BE2C (cell line): Measurements from ENCODE around the gene CTDSP1.

Source experiments
- DNase-seq: peaks from one replicate; pipeline ENCODE4 v3.0.0-alpha.2; 2020
- H3K27me3 ChIP-seq: fragments of 250-450 bp; sonication (Bioruptor Pico); 2 replicates; pipeline ENCODE4 v1.5.1; 2020; ENCODE audit warnings: mild to moderate bottlenecking
- H3K36me3 ChIP-seq: fragments of 250-450 bp; sonication (Bioruptor Pico); 2 replicates; pipeline ENCODE4 v1.5.1; 2020; ENCODE audit warnings: mild to moderate bottlenecking
- H3K4me1 ChIP-seq: fragments of 250-450 bp; sonication (Bioruptor Pico); 2 replicates; pipeline ENCODE4 v1.5.1; 2020
- H3K4me3 ChIP-seq: 2 replicates; pipeline ENCODE4 v1.5.1; 2011; ENCODE audit warnings: low read depth, low read length
- H3K9me3 ChIP-seq: fragments of 250-450 bp; sonication (Bioruptor Pico); 2 replicates; pipeline ENCODE4 v1.5.1; 2020
- TF ChIP-seq, protein P1 (sequence below): IDR thresholded peaks from 2 replicates; pipeline ENCODE4 v1.5.1; 2012; ENCODE audit warnings: mild to moderate bottlenecking, low read depth, low read length

Gene CTDSP1

DNA sequence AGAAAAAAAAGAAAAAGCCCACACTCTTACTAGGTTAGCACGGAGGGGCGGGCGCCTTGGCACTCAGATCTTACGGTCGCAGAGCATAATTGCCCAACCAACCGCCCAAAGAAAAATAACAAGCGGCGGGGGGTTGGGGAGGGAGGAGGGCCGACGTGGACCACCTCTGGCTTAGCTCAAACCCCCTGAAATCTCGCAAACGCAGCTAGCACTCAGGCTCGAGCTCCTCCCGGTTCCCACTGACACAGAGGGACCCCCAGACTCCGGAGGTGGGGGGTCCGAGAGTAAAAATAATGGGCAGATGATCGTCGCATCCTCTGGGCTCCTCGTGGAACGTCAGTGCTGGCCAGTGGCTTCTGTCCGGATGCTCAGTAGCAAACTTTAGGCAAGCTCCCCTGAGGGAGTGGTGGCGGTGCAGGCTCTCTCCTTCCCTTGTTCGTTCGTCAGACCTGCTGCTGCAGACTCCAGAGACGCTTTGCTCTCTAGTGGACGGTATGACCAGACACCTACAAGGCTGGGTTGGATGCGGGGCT, 31.0 kb upstream of the CTDSP1 start:
- TF ChIP-seq, protein P1, sequence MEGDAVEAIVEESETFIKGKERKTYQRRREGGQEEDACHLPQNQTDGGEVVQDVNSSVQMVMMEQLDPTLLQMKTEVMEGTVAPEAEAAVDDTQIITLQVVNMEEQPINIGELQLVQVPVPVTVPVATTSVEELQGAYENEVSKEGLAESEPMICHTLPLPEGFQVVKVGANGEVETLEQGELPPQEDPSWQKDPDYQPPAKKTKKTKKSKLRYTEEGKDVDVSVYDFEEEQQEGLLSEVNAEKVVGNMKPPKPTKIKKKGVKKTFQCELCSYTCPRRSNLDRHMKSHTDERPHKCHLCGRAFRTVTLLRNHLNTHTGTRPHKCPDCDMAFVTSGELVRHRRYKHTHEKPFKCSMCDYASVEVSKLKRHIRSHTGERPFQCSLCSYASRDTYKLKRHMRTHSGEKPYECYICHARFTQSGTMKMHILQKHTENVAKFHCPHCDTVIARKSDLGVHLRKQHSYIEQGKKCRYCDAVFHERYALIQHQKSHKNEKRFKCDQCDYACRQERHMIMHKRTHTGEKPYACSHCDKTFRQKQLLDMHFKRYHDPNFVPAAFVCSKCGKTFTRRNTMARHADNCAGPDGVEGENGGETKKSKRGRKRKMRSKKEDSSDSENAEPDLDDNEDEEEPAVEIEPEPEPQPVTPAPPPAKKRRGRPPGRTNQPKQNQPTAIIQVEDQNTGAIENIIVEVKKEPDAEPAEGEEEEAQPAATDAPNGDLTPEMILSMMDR = no peak
- DNase-seq = no peak
- Histone ChIP-seq H3K9me3 (no peaks in the 10 kb centered on the region; the same call in 1 of the 2 replicates), H3K27me3 (no peaks in the 10 kb centered on the region), H3K4me1 (no peaks in the 10 kb centered on the region), H3K4me3 (no peak overlapping the region), H3K36me3 (no peaks in the 10 kb centered on the region)

DNA sequence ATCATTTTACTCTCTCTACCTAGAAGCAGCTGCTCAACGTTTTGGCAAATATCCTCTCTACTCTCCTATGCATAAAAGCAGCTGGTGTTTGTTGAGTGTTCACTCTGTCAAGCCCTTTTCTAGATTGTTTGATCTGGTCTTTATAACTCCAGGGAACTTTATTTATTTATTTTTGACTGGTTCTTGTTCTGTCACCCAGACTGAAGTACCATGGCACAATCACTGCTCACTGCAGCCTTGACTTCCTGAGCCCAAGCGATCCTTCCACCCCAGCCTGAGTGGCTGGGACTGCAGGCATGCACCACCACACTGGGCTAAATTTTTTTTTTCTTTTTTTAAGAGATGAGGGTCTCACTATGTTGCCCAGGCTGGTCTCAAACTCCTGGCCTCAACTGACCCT, 30.3 kb upstream of the CTDSP1 start:
- Histone ChIP-seq H3K27me3 (no peaks in the 10 kb centered on the region), H3K4me1 (no peaks in the 10 kb centered on the region), H3K9me3 (no peaks in the 10 kb centered on the region; the same call in 1 of the 2 replicates), H3K36me3 (no peaks in the 10 kb centered on the region), H3K4me3 (no peak overlapping the region)
- no peak for DNase-seq
- TF ChIP-seq, protein P1 = no peak

DNA sequence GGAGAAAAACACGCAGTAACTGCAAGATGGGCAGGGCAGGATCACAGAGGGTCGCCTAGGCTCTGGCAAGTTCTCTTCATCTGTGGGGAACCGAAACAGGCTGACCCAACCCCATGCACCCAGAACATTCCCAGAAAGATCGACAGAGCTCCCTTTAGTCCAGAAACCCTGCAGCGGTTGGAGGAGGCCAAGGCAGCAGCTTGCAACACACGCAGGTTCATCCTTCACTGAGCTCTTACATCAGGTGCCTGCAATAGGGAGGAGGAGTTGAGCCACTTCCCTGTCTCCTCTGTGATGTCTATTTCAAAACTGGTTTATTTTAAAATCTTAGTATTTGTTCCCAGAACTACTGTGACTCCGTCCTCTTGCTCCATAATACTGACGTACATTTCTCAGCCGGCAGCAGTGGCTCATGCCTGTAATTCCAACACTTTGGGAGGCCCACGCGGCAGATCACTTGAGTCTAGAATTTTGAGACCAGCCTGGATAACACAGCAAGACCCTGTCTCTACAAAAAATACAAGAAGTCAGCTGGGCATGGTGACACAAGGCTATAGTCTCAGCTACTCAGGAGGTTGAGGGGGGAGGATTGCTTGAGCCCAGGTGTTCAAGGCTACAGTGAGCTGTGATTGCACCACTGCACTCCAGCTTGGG, 29.1 kb upstream of the CTDSP1 start:
- no peaks in the 10 kb centered on the region; the same call in 1 of the 2 replicates for H3K9me3 ChIP-seq
- TF ChIP-seq, protein P1 = no peak
- no peak overlapping the region for H3K4me3 ChIP-seq
- H3K27me3 ChIP-seq = no peaks in the 10 kb centered on the region
- H3K4me1 ChIP-seq = no peaks in the 10 kb centered on the region
- no peak for DNase-seq
- no peaks in the 10 kb centered on the region for H3K36me3 ChIP-seq

DNA sequence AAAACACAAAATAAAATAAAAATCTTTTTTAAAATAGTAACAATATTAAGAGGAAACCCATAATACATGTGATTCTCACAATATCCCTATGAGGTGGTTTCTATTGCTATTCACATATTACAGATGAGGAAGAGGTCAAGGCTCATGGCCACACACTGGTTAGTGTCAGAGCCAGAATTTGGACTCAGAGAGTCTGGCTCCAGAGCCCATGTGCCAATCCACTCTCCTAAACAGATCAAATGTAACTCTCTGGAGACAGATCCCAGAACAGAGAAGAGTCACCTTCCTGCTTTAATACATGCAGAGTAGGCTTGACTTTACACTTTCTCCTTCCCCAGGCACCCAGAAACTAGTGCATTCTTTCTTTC, 27.7 kb upstream of the CTDSP1 start:
- Histone ChIP-seq H3K27me3 (no peaks in the 10 kb centered on the region), H3K4me3 (no peak overlapping the region), H3K36me3 (no peaks in the 10 kb centered on the region), H3K4me1 (no peaks in the 10 kb centered on the region), H3K9me3 (no peaks in the 10 kb centered on the region; the same call in 1 of the 2 replicates)
- TF ChIP-seq, protein P1 = no peak
- DNase-seq = no peak

DNA sequence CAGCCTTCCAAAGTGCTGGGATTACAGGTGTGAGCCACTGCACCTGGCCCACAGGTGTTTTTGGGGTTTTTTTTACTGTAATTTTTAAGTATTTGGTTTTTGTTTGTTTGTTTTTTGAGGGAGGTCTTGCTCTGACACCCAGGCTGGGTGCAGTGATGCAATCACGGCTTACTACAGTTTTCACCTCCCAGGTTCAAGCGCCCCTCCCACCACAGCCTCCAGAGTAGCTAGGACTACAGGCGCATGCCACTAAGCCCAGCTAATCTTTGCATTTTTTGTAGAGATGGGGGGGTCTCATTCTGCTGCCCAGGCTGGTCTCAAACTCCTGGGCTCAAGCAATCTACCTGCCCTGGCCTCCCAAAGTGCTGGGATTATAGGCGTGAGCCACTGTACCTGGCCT, 24.9 kb upstream of the CTDSP1 start:
- Histone ChIP-seq H3K4me1 (no peaks in the 10 kb centered on the region), H3K27me3 (no peaks in the 10 kb centered on the region), H3K36me3 (no peaks in the 10 kb centered on the region), H3K9me3 (no peaks in the 10 kb centered on the region), H3K4me3 (no peak overlapping the region)
- no peak for DNase-seq
- TF ChIP-seq, protein P1 = no peak

DNA sequence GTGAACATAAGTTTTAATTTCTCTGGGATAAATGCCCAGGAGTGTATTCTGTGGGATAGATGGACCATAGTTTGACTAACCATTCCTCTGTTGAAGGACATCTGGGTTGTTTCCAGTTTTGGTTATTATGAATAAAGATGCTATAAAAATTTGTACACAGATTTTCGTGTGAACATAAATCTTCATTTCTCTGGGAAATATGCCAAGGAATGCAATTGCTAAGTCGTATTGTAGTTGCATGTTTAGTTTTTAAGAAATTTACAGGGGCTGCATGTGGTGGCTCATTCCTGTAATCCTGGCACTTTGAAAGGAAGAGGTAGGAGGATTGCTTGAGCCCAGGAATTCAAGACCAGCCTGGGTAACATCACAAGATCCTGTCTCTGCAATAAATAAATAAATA, 24.5 kb upstream of the CTDSP1 start:
- DNase-seq = no peak
- TF ChIP-seq, protein P1 = no peak
- Histone ChIP-seq H3K9me3 (no peaks in the 10 kb centered on the region), H3K4me3 (no peak overlapping the region), H3K4me1 (no peaks in the 10 kb centered on the region), H3K36me3 (no peaks in the 10 kb centered on the region), H3K27me3 (no peaks in the 10 kb centered on the region)
